HG03575 (cell line): Measurements from ENCODE around the gene ACTN3.
"Not testable (repeated sequence)": the region's sequence is repeated elsewhere in the genome, so short reads cannot be mapped to it uniquely, and the experiment has no call there.

ENCODE experiments used
- ATAC-seq: cut with Tn5 transposase; IDR thresholded peaks from one replicate; pipeline ENCODE4 v1.9.1; 2021; ENCODE audit not compliant: unreplicated experiment, insufficient number of reproducible peaks, low FRiP score; ENCODE audit errors: extremely low read depth

ACTN3 gene

GRCh38 chr11:66591175-66591574, 44.5 kb downstream of the ACTN3 start:
- ATAC-seq, result no peak

- no peak for ATAC-seq
Observed at GRCh38 chr11:66592457-66593302, 46.0 kb downstream of the ACTN3 start, which contains the start of the genes CCDC87 and CCS. CCDC87 (minus strand) TSS chr11:66593063; CDS start chr11:66593015, 48 bp downstream. CCS (plus strand) TSS chr11:66593185; CDS start chr11:66593262, 77 bp downstream.

DNA sequence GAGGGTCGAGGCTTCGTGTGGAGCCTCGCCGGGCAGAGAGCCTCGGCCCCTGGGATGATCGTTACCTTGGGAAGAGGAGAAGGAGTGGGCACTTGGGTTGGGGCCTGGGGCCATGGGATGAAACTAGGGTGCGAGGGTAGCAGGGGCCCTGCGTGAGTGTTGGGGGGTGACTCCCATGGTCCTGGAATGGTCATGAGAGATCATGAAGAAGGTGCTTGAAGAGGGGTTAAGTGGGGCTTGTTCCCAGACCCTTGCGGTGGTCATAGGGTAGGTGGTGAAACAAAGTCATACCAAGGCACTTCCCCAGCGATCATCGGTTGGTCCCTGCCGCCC, 46.6 kb downstream of the ACTN3 start:
- no peak for ATAC-seq

DNA sequence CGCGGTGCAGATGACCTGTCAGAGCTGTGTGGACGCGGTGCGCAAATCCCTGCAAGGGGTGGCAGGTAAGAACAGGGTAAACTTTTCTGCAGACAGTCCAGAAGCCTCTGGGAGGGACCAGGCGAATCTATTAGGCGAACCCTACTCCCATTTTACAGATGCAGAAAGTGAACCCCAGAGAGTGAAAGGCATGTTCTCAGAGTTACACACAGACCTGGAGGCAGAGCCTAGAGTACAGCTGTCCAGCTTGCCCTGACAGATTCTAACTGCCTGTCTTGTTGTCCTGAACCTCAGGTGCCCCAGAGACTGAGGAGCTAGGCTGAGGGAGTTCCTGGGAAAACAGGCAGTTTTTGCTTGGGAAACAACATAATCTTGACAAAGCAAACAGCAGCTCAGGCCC, 46.9 kb downstream of the ACTN3 start:
- ATAC-seq, result no peak

- ATAC-seq, result no peak
Observed at GRCh38 chr11:66595245-66595904, 48.7 kb downstream of the ACTN3 start.

- ATAC-seq, result no peak
Observed at GRCh38 chr11:66598993-66599392, 52.3 kb downstream of the ACTN3 start.

GRCh38 chr11:66600219-66600618, 53.5 kb downstream of the ACTN3 start:
- ATAC-seq, result no peak

DNA sequence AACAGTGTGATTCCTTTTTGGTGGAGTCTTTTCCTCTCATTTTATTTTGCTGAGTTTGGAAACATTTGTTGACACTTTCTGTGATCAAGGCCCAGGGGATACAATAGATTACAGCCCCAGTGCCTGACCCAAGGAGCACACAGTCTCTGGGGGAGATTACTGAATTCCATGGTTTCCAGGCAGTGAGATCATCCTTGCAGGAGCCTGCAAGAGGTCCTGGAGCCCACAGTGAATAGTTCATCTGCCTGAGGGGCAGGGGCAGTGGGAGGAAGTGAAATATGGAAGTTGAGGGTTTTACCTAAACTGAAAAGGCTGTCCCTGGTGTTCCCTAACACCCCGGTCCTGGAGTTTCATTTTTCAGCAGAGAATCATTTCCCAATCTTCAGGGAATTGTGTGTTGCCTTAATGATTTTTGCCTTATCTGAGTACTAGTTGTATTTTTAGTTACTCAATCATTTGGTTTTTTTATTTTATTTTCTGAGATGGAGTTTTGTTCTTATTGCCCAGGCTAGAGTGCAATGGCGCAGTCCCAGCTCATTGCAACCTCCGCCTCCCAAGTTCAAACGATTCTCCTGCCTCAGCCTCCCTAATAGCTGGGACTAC, 54.0 kb downstream of the ACTN3 start:
- no peak for ATAC-seq

GRCh38 chr11:66603072-66603471, 56.4 kb downstream of the ACTN3 start:
- no peak for ATAC-seq

DNA sequence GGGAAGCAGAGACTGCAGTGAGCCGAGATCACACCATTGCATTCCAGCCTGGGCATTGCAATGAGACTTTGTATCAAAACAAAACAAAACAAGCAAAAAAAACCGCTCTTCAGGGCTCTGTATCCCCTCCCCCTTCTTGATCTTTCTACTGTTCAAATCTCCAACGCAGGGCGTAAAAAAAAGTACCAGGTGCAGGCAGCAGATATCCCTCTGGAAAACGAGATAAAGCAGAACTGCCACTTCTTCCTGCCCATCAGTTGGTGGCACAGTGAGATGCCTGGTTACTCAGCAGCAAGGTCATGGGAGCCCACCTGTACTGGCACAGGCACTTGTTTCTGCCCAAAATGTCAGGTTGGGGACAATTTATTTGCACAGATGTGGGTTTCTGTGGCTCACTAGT, 57.5 kb downstream of the ACTN3 start:
- no peak for ATAC-seq

GRCh38 chr11:66606608-66607007, 59.9 kb downstream of the ACTN3 start:
- not testable (repeated sequence) for ATAC-seq

DNA sequence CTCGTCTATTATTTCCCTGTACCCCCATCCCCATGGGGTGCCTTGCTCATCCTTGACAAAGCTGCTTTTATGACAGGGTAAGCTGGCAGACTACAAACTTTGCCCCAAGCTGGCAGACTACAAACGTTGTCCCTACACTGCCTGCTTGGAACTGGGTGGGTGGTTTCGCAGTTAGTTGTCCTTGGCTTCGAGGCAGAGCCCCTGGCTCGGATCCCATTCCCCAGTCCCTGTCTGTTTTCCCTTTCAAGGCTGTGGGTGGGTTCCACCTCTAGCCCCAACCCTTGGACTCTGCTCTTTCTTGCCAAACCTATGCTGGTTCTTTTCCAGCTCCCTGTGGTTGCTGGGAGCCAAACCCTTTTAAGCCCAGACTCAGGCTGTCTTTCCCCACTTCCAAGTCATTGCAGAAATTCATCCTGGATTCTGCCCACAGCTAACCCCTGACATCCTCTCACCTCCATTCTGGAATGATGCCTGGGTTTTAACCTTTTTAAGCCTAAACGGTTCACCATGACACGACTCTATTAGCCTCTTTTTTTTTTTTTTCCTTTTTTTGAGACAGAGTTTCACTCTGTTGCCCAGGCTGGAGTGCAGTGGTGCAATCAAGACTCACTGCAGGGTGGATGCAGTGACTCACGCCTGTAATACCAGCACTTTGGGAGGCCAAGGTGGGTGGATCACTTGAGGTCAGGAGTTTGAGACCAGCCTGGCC, 60.6 kb downstream of the ACTN3 start:
- ATAC-seq, result no peak

DNA sequence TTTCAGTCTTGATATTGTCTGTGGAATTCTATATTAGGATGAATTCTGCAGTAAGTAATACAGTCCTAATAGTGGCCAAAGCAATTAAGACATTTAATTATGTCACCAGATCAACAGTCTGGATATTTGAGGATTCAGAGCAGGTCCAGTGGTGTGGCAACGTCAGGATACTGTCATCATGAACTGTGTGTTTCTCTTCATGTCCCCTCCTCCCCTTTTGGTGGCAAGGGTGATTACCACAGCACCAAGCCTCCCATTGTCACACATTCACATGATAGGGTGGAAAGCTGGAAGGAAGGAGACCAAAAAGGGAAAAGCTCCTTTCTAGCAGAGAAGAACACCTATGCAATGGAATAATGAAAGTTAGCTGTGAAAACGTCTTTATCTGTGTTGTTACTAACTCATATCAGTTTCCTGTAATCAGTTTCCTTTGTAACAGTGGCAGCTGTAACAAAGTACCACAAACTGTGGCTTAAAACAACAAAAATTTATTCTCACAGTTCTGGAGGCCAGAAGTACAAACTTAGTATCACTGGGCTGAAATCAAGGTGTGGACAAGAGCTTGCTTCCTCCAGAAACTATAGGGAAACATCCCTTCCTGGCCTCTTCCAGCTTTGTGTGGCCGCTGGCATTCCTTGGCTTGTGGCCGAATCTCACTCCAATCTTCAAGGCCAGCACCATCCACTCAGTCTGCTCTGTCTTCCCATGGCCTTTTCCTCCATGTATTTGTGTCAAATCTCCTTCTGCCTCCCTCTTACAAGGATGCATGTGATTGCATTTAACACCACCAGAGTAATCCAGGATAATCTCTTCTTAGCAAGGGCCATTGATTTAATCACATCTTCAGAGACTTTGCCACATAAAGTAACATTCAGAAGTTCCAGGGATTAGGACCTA, 63.3 kb downstream of the ACTN3 start:
- ATAC-seq, result no peak

- no peak for ATAC-seq
Observed at GRCh38 chr11:66612458-66612857, 65.8 kb downstream of the ACTN3 start.
